IPS DF 4.7 (cell line): ENCODE measurements around the gene TLN1.
A peak's percentile ranks its signal among the peaks of the same experiment; 100 is the strongest.

Experiments used
- DNase-seq: peaks from one replicate; pipeline ENCODE4 v3.0.0-alpha.2; 2013; ENCODE audit warnings: low spot score; ENCODE audit errors: extremely low read depth

TLN1 gene

GRCh38 chr9:35664531-35665470 is 67.2 kb downstream of the TLN1 start, which contains the start of gene ARHGEF39:
ARHGEF39 (minus strand) TSS chr9:35665195; CDS start chr9:35665169, 26 bp downstream.
- DNase-seq: no peak

- no peak for DNase-seq
Measured at GRCh38 chr9:35662437-35662836, 69.6 kb downstream of the TLN1 start.

- DNase-seq: no peak
Measured at GRCh38 chr9:35661756-35662350, 70.1 kb downstream of the TLN1 start.

GRCh38 chr9:35660966-35661415 is 71.0 kb downstream of the TLN1 start:
- DNase-seq: no peak

- no peak for DNase-seq
Measured at GRCh38 chr9:35659340-35659739, 72.7 kb downstream of the TLN1 start.

- no peak for DNase-seq
Measured at GRCh38 chr9:35658968-35659220, 73.1 kb downstream of the TLN1 start.

GRCh38 chr9:35658137-35658967 is 73.6 kb downstream of the TLN1 start, which contains the start of gene CCDC107:
CCDC107 (plus strand) TSS chr9:35658292; CDS start chr9:35658380, 88 bp downstream.
- no peak for DNase-seq

GRCh38 chr9:35657546-35658136 is 74.4 kb downstream of the TLN1 start, which contains the start of gene RMRP:
RMRP (minus strand) TSS chr9:35658019.
- peak; percentile 98 for DNase-seq

- DNase-seq: no peak
Measured at GRCh38 chr9:35656831-35657545, 75.0 kb downstream of the TLN1 start.

GRCh38 chr9:35656348-35656747 is 75.6 kb downstream of the TLN1 start:
- no peak for DNase-seq

- DNase-seq: no peak
Measured at GRCh38 chr9:35653611-35654010, 78.4 kb downstream of the TLN1 start.

GRCh38 chr9:35652829-35653209 is 79.2 kb downstream of the TLN1 start:
- DNase-seq: no peak

GRCh38 chr9:35651956-35652828 is 79.8 kb downstream of the TLN1 start:
- DNase-seq: no peak

- no peak for DNase-seq
Measured at GRCh38 chr9:35650341-35651158, 81.4 kb downstream of the TLN1 start, which contains the start of gene SIT1. SIT1 (minus strand) TSS chr9:35650931; CDS start chr9:35650853, 78 bp downstream.

- no peak for DNase-seq
Measured at GRCh38 chr9:35649431-35650340, 82.3 kb downstream of the TLN1 start.
